ENCODE data around the gene GNAT3.

- TF ChIP-seq YY1 (IDR thresholded peaks at IDR 0.05; ENCODE audit: low read depth, low read length) (no peak), TAF1 (IDR thresholded peaks at IDR 0.05; ENCODE audit: low read depth, low read length) (no peak), ZNF274 (IDR thresholded peaks at IDR 0.05; ENCODE audit: borderline replicate concordance, extremely low read depth, low read length) (no peak)
- TF ChIP-seq, protein P1, sequence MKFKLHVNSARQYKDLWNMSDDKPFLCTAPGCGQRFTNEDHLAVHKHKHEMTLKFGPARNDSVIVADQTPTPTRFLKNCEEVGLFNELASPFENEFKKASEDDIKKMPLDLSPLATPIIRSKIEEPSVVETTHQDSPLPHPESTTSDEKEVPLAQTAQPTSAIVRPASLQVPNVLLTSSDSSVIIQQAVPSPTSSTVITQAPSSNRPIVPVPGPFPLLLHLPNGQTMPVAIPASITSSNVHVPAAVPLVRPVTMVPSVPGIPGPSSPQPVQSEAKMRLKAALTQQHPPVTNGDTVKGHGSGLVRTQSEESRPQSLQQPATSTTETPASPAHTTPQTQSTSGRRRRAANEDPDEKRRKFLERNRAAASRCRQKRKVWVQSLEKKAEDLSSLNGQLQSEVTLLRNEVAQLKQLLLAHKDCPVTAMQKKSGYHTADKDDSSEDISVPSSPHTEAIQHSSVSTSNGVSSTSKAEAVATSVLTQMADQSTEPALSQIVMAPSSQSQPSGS (IDR thresholded peaks at IDR 0.05; ENCODE audit: low read length): no peak
These were observed 29.0 kb upstream of the GNAT3 start for GRCh38 chr7:80540836-80541235.

All from H1 (cell line).